NOMO-1 treated with DMSO at 0.1 percent for 48 hours (cell line): ENCODE data around the gene MYL3.
A peak's percentile ranks its signal among the peaks of the same experiment; 100 is the strongest.

Experiments used
- DNase-seq: peaks from one replicate; lab custom pipeline; 2025; ENCODE audit not compliant: unreplicated experiment; lab: John Stamatoyannopoulos, UW

The MYL3 gene

GRCh38 chr3:46865546-46865945, 2.3 kb upstream of the MYL3 start:
- DNase-seq: no peak

DNA sequence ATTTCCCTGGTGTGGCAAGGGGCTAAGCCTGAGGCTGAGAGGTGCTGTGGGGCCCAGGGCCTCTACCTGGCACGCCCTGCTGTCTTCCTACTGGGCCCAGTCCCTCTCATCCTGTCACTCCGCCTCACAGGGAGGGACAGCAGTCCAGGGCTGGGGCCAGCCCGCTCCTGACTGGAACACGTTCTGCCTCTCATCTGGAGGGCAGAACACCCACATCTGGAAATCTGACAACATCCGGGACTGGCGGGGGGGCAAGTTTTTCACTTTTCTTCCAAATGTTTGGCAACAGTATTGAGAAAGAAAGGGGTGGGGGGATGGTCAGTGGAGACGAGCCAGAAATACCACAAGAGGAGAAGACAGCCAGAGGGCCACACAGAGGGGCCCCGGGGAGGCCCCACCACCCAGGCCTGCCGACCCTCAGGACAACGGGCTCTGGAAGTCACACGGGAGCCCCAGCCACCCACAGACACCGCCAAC, 1.8 kb upstream of the MYL3 start:
- no peak for DNase-seq

GRCh38 chr3:46864061-46864881, 1.0 kb upstream of the MYL3 start:
- no peak for DNase-seq

- no peak for DNase-seq
Observed at GRCh38 chr3:46862369-46863025, 747 bp downstream of the MYL3 start.

- DNase-seq: no peak
Observed at GRCh38 chr3:46861605-46862368, 1.5 kb downstream of the MYL3 start.

DNA sequence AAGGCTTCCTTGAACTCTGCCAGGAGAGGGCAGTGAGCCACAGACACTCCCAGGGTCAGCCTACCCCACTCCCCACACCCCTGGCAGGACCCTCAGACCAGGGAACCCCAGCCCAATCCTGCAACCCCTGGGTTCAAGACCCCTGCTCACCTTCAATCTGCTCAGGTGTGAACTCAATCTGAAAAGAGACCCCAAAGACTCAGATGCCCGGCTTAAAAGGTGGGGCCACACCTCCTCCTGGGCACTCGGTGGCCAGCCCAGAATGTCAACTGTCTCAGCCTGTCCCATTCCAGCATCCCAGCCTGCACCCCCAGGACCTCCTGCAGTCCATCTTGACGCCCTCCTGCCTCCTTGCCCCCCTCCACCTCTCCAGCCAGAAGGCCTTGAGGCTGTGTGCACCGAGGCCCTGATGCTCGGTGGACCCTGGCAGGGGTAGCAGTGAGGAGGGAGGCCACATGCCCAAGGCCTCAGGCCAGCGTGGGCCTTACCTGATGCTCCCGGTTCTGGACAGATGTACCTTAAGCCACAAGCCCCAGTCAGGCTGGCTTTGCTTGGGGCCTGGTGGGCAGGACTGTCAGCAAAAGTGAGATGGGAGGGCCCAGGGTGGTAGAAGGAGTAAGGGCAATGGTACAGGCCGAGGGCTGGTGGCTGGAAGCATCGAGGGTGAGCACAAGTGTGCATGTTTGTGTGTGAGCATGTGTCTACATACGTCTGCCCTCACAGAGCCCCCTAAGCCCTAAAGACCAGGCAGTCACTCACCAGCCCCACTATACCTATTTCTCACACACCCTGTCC, 2.2 kb downstream of the MYL3 start:
- DNase-seq: no peak

- DNase-seq: peak; percentile 13
Observed at GRCh38 chr3:46860017-46860809, 3.0 kb downstream of the MYL3 start.

GRCh38 chr3:46859001-46859710, 4.1 kb downstream of the MYL3 start:
- no peak for DNase-seq

DNA sequence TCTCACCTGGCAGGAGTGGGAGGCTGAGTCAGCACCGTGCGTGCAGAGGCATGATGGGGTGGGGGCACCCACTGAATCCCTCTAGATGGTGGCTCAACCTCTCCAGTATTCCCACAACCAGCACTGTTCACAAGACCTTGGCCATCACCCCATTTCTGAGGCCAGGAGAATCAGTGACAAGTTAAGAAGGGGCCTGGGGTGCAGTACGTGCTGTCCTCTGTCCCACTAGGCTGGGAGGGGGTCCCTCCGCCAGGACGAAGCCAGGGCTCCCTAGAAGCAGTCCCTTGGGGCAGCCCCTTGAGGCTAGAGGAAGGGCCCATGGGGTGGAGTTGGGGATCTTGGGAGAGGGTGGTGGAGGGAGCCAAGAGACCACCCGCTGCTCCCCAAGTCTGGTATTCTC, 4.8 kb downstream of the MYL3 start:
- DNase-seq: no peak

DNA sequence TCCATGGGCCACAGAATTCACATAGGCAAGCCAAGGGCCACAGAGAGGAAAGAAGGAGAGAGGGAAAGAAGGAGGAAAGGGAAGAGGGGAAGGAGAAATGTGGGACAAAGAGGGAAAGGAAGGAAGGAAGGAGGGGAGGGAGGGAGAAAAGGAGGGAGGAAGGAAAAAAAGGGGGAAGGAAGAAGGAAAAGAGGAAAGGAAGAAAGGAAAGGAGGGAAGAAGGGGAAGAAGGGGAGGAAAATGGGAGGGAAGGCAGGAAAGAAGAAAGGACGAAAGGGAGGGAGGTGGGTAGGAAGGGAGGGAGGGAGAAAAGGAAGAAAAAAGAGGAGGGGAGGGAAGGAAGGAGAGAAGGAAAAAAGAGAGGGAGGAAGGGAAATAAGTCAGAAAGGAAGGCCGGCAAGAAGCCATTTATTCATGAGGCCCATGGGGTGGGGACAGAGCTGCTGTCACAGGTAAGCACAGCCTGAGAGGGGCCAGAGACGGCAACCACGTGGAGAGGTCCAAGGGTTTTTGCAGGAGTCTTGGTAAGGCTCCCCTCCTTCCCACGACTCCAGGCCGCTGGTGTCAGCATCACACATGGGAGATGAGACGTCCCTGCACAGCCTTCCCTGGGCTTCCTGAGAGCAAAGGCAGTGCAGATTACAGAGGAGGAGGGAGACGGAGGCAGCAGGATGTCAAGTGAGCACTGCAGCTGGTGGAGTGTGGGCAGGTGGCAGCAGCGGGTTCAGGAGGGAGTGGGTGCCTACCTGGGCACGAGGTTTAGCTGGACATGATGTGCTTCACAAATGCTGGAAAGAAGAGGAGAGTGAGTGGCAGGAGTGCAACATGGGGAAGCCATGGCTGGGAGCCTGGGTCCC, 5.5 kb downstream of the MYL3 start:
- no peak for DNase-seq

DNA sequence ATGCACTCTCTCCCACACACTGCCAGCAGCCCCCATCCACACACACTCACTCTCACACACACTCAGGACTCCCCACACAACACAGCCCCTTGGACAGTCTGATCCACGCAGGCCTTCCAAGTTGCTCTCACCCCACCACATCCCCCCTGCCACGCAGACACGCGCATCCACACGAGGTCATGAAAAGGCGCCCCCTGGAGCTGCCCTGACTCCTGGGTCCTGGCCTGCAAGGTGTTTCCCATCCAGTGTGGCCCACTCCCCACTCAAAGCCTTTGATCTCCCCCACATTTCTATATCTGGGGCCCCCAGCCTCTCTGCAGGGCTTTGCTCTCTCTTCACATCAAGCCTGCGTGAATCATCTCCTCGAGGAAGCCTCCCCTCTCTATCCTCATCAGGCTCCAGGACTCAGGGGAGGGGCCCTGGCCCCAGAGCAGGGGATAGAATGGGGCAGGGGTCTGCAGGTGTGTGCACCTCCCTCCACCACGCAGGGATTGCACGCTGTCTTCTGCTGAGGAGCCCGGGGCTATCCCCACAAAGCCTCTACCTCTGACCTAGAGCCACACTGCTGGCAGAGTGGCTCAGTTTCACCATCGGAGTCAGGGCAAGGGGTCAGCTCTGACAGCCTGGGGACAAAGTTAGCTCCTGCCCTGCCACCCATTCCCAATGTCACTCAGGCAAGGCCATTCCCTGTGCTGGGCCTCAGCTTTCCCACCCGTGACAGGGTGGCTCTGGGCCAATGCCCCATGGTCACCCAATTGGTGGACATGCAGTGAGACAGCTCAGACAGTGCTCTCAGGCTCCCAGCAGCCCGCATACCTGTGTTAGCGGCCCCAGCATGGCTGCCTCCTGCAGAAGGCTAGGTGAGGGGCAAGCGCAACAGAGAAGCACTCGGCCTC, 6.4 kb downstream of the MYL3 start:
- no peak for DNase-seq

GRCh38 chr3:46854555-46854991, 8.7 kb downstream of the MYL3 start:
- no peak for DNase-seq

DNA sequence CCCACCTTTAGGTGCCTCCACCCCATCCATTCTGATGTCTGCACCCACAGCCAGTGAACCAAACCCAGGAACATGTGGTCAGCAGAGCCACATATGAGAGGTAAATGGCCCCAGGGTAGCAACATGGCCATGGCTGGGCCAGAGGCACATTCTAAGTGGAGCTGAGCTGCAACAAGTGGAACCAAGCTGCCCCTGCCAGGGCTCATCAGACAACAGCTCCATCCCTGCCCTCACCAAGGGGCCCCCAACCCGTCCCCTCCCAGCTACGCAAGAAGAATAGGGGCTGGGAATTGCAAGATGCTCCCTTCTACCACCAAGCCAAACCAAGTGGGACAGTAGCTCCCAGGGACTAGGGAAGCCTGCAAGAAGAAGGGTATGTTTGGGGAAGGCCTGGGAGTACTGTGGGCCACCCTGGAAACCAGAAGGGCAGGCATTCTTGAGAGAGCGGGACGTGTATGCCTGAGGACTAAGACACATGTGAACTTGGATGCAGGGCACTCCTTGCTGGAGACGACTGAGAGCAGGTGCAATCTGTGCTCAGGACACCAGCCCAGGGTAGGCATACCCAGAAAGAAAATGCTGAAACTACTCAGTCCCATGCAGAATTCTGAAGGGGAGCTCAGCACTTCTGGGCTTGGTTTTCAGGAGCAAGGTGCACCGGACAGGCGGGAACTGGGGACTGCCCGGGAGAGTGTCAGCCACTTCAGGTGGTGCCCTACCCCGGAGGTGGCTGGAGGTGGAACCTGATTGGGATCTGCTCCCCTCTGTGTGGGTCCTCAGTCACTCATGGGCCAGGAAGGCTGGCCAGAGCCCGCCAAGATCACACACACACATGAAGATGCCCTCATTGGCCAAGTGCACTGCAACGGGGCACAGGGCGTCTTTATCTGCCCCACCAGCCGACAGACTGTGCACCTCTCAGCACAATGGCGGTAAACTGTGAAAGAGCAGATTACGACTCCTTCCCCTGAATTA, 9.5 kb downstream of the MYL3 start:
- no peak for DNase-seq

DNA sequence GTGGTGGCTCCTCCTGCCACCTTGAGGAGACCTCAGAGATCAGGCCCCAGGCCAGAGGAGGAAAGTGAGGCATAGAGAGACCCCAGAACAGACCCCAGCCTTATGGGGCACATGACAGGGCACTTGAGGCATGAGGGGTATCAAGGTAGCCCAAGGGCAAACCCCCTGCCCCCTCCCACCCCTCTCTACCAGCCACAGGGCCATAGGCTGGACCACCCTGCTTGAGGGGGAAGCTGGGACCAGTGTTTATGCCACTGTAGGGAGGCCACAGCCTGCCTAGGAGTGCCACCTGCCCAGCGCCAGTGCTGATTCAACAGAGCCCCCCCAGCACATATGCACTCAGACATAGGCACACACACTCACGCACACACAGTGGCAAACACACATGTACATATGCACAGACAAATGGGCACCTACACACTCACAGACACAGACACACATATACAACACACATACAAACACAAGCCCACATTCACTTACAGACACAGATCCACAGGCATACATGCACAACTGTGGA, 10.3 kb downstream of the MYL3 start:
- DNase-seq: no peak

DNA sequence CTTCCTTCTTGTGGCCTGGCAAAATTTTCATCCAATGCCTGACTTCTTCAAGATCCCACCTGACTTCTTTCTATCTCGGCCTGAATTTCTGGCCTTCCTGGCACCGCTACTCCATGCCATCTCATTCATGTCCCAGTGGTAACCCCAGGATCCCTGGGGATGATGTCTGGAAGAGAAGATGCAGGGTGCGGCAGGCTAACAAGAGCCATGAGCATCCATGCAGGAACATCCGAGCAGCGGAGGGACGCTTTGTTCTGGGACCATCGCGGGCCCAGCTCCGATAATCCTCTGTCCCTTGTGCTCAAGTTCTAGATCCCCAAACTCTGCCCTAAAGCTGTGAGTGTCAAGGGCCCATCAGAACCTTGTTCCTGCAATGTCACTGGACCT, 10.9 kb downstream of the MYL3 start:
- DNase-seq: no peak
